GM12878 (cell line): ENCODE measurements around the gene POU3F3. TPM values are rescaled to one million over a fixed set of nuclear protein-coding genes. Genes with fewer than 3 reads are reported as not detected.

Source experiments
- ATAC-seq: fragments of 200-7000 bp; cut with Tn5 transposase; 3 replicates; pipeline ENCODE4 v1.9.1; 2020; ENCODE audit warnings: mild to moderate bottlenecking, moderate library complexity
- BruUV-seq: library from RNA; stranded (reverse); fragments of 400-500 nt; replicated peaks from 2 replicates; lab custom pipeline; 2021; lab: Mats Ljungman, UMichigan
- CTCF ChIA-PET: fragments of 300-600 bp; sonication (Branson Sonifier 250); formaldehyde crosslinking; extraction: SDS; loops from one replicate; lab custom pipeline; 2021; ENCODE audit warnings: inconsistent platforms; lab: Yijun Ruan, JAX
- POLR2A ChIA-PET: fragments of 350-600 bp; formaldehyde crosslinking; extraction: SDS; loops from one replicate; lab custom pipeline; 2021; ENCODE audit warnings: inconsistent platforms; lab: Charles Lee
- RAD21 ChIA-PET: fragments of 300-600 bp; sonication (Branson Sonifier 250); formaldehyde crosslinking; loops from one replicate; lab custom pipeline; 2023; ENCODE audit warnings: antibody characterized with exemption; ENCODE audit not compliant: unreplicated experiment; lab: Charles Lee
- SMC1A ChIA-PET: fragments of 300-600 bp; sonication (Branson Sonifier 250); formaldehyde crosslinking; loops from one replicate; lab custom pipeline; 2023; ENCODE audit not compliant: unreplicated experiment, uncharacterized antibody; lab: Charles Lee
- DNase-seq: peaks from one replicate; pipeline ENCODE4 v3.0.0-alpha.2; 2011; ENCODE audit warnings: low read depth, low spot score
- FAIRE-seq: peaks from 3 replicates; lab custom pipeline; 2011; peaks lifted over from hg19 to GRCh38; lab: Jason Lieb, UNC
- H2AFZ ChIP-seq: 2 replicates; pipeline ENCODE4 v1.6.0; 2011; ENCODE audit warnings: low read depth, low read length, control low read depth; ENCODE audit not compliant: control insufficient read depth
- H3K27ac ChIP-seq: 2 replicates; pipeline ENCODE4 v1.5.1; 2011; ENCODE audit warnings: control low read depth; ENCODE audit not compliant: control insufficient read depth, insufficient read depth
- H3K27me3 ChIP-seq, 2 experiments: replicated peaks in 1 of 2; 2 replicates each; pipeline versions ENCODE4 v1.6.0 to v1.6.1; 2011; ENCODE audit warnings: low read length in 1 of 2; ENCODE audit not compliant: control insufficient read depth in 2 of 2, insufficient read depth in 2 of 2
- H3K36me3 ChIP-seq, 2 experiments: 2 replicates each; pipeline ENCODE4 v1.5.1; 2011; ENCODE audit warnings: low read length in 1 of 2; ENCODE audit not compliant: control insufficient read depth in 2 of 2, insufficient read depth in 2 of 2
- H3K4me1 ChIP-seq: 2 replicates; pipeline ENCODE4 v1.6.1; 2011; ENCODE audit warnings: mild to moderate bottlenecking, low read length, moderate library complexity, mixed read lengths; ENCODE audit not compliant: control insufficient read depth, insufficient read depth
- H3K4me2 ChIP-seq: 2 replicates; pipeline ENCODE4 v1.6.0; 2011; ENCODE audit warnings: control low read depth; ENCODE audit not compliant: control insufficient read depth, insufficient read depth
- H3K4me3 ChIP-seq: fragments of 200-600 bp; sonication (generic); 2 replicates; pipeline ENCODE4 v1.5.1; 2016
- H3K79me2 ChIP-seq: 2 replicates; pipeline ENCODE4 v1.6.0; 2011; ENCODE audit warnings: low read length; ENCODE audit not compliant: control insufficient read depth, insufficient read depth
- H3K9ac ChIP-seq: 2 replicates; pipeline ENCODE4 v1.8.0; 2011; ENCODE audit warnings: low read length, control low read depth, mixed read lengths; ENCODE audit not compliant: control insufficient read depth, insufficient read depth
- H3K9me3 ChIP-seq: replicated peaks from 3 replicates; pipeline ENCODE4 v1.5.1; 2011; ENCODE audit warnings: mild to moderate bottlenecking, low read length; ENCODE audit not compliant: control insufficient read depth, insufficient read depth
- H4K20me1 ChIP-seq: 2 replicates; pipeline ENCODE4 v1.6.0; 2011; ENCODE audit not compliant: control insufficient read depth, insufficient read depth
- BCL11A ChIP-seq: IDR thresholded peaks from 2 replicates; pipeline ENCODE4 v1.6.1; 2011; ENCODE audit warnings: low read depth, low read length
- KAT2A ChIP-seq: conservative IDR thresholded peaks from 2 replicates; pipeline ENCODE4 v1.6.1; 2011; ENCODE audit warnings: low read depth, low read length; ENCODE audit not compliant: control insufficient read depth
- LARP7 ChIP-seq: fragments of 450-650 bp; IDR thresholded peaks from 2 replicates; pipeline ENCODE4 v1.6.1; 2017; ENCODE audit warnings: mild to moderate bottlenecking
- NR2F1 ChIP-seq: fragments of 450-650 bp; conservative IDR thresholded peaks from 2 replicates; pipeline ENCODE4 v1.6.1; 2017; ENCODE audit warnings: mild to moderate bottlenecking
- PAX5 ChIP-seq: IDR thresholded peaks from 2 replicates; pipeline ENCODE4 v1.6.1; 2011; ENCODE audit warnings: low read depth, low read length, borderline replicate concordance
- POLR2AphosphoS5 ChIP-seq: IDR thresholded peaks from 2 replicates; pipeline ENCODE4 v1.6.1; 2011; ENCODE audit warnings: mild to moderate bottlenecking, low read length, inconsistent platforms
- RFX5 ChIP-seq: IDR thresholded peaks from 2 replicates; pipeline ENCODE4 v1.6.1; 2011; ENCODE audit warnings: low read depth, low read length, improper control_type of control experiment
- SIN3A ChIP-seq: IDR thresholded peaks from 2 replicates; pipeline ENCODE4 v1.6.1; 2012; ENCODE audit warnings: low read depth, low read length, improper control_type of control experiment
- ZNF24 ChIP-seq: fragments of 450-650 bp; IDR thresholded peaks from 2 replicates; pipeline ENCODE4 v1.6.1; 2017; ENCODE audit warnings: antibody characterized with exemption, mild to moderate bottlenecking
- ZSCAN29 ChIP-seq: fragments of 450-650 bp; IDR thresholded peaks from 2 replicates; pipeline ENCODE4 v1.6.1; 2017; ENCODE audit warnings: mild to moderate bottlenecking, moderate library complexity
- ZZZ3 ChIP-seq: IDR thresholded peaks from 2 replicates; pipeline ENCODE4 v1.6.1; 2011; ENCODE audit warnings: low read depth; ENCODE audit not compliant: control insufficient read depth, insufficient read length
- WGBS: methylation state at CpG from one replicate; pipeline ENCODE4 v1.1.6; 2016; ENCODE audit warnings: low lambda C conversion rate; ENCODE audit not compliant: insufficient replicate concordance, insufficient coverage; ENCODE audit errors: missing lambda C conversion rate; 5-methylcytosine and 5-hydroxymethylcytosine counted together
- in situ Hi-C: fragments of 300-500 bp; cut with MboI; formaldehyde crosslinking; loops from 9 replicates; pipeline ENCODE4 v1.14.3; 2018; ENCODE audit warnings: mixed read lengths
- intact Hi-C: fragments of 100-400 bp; cut with micrococcal nuclease; formaldehyde crosslinking; loops from one replicate; pipeline ENCODE4 v1.14.2; 2022; ENCODE audit not compliant: unreplicated experiment
- polyA plus RNA-seq, 11 experiments: library from polyadenylated mRNA; depleted of rRNA in 4 of 11; unstranded in 6 of 11; stranded (reverse) in 5 of 11; fragments of >200 nt; fragmentation: Nextera tagmentation in 4 of 11; fragmentation: Illumina TruSeq in 1 of 11; extraction: Ambion mirVana in 4 of 11; extraction: Trizol in 1 of 11; gene quantifications; 1 replicate in 1 of 11; 2 replicates in 10 of 11; pipeline versions ENCODE4 v1.2.1 to v1.2.3, GENCODE V29; 2011 to 2016; ENCODE audit warnings: inconsistent platforms in 2 of 11, missing spikeins in 2 of 11, low read depth in 1 of 11
- total RNA-seq, 4 experiments: library from RNA; depleted of rRNA in 3 of 4; stranded (reverse); fragments of >200 nt in 3 of 4; fragmentation: Illumina TruSeq in 1 of 4; extraction: Trizol in 1 of 4; gene quantifications; 2 replicates each; pipeline versions ENCODE4 v1.2.1 to v1.2.3, GENCODE V29; 2013 to 2021
- TF ChIP-seq, protein P1 (sequence below): IDR thresholded peaks from 2 replicates; pipeline ENCODE4 v1.6.1; 2012; ENCODE audit warnings: low read depth, low read length, improper control_type of control experiment
- TF ChIP-seq, protein P2 (sequence below), 3 experiments: IDR thresholded peaks in 2 of 3; conservative IDR thresholded peaks in 1 of 3; 2 replicates each; pipeline ENCODE4 v1.5.1; 2011; ENCODE audit warnings: low read depth in 3 of 3, low read length in 3 of 3, mild to moderate bottlenecking in 3 of 3, control low read depth in 2 of 3, moderate library complexity in 2 of 3, inconsistent platforms in 1 of 3, mixed read lengths in 1 of 3; ENCODE audit not compliant: control insufficient read depth in 2 of 3, insufficient read depth in 1 of 3; ENCODE audit errors: extremely low read depth in 1 of 3
- TF ChIP-seq, protein P3 (sequence below): fragments of 450-650 bp; formaldehyde crosslinking; IDR thresholded peaks from 2 replicates; pipeline ENCODE4 v1.5.0; 2022; ENCODE audit warnings: mild to moderate bottlenecking, missing genetic modification characterization
- TF ChIP-seq, protein P4 (sequence below): fragments of 450-650 bp; IDR thresholded peaks from 2 replicates; pipeline ENCODE4 v1.6.1; 2018; ENCODE audit warnings: borderline replicate concordance, mild to moderate bottlenecking; ENCODE audit not compliant: partially characterized antibody

The POU3F3 gene
- total and polyA plus RNA-seq, 10 of the 15 experiments (the other 5 are each of a cell fraction or from before 2014, with no cell fraction given): not detected

DNA sequence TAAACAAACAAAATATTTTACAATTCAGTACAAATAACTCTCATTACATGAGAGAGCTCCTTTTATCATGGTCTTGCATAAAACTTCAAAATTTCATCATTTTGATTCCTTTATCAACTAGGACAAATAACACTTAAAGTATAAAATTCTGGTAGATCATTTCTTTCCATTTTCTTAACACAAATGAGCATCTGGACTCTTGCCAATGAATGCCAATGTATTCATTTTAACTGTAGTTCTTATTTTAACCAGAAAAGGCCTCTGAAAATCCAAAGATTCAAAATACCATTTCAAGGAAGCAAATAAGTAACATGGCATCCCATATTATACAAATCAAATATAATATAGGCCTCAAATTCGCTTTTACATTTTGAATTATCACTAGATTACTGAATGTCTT lies 13.8 kb upstream of the POU3F3 start:
- Histone ChIP-seq H3K9me3 (no peaks in the 10 kb centered on the region; the same call in 2 of the 3 replicates), H3K79me2 (no peaks in the 10 kb centered on the region), H3K36me3 (no peaks in the 10 kb centered on the region), H4K20me1 (no peaks in the 10 kb centered on the region), H3K4me3 (no peak overlapping the region), H3K27me3 (peaks cover 9 to 16% of the 10 kb centered on the region in 2 experiments), H3K4me1 (no peaks in the 10 kb centered on the region), H3K27ac (no peak overlapping the region), H3K4me2 (no peak overlapping the region), H3K9ac (no peak overlapping the region), H2AFZ (no peak overlapping the region)
- no peak for FAIRE-seq
- intact Hi-C loops (no loop called here), in situ Hi-C loops (no loop called here)
- no peak for DNase-seq
- ChIA-PET POLR2A (no interaction called here), CTCF (interaction anchor here (2.0 kb wide), 1 partner anchor 9 kb away, joined by 7 read pairs; no protein-coding TSS in a partner anchor), RAD21 (no interaction called here), SMC1A (interaction anchor here (1.8 kb wide), 1 partner anchor 10 kb away, joined by 5 read pairs; no protein-coding TSS in a partner anchor)
- no peak for ATAC-seq
- 5% methylated on average over 1 of the region's 1 CpG for WGBS
- no TSS peak for BruUV-seq
- TF ChIP-seq RFX5 (no peak), ZZZ3 (no peak), KAT2A (no peak), SIN3A (no peak), ZNF24 (no peak), NR2F1 (no peak), BCL11A (no peak), POLR2AphosphoS5 (no peak), PAX5 (no peak), ZSCAN29 (no peak), LARP7 (no peak)
- TF ChIP-seq, protein P1, sequence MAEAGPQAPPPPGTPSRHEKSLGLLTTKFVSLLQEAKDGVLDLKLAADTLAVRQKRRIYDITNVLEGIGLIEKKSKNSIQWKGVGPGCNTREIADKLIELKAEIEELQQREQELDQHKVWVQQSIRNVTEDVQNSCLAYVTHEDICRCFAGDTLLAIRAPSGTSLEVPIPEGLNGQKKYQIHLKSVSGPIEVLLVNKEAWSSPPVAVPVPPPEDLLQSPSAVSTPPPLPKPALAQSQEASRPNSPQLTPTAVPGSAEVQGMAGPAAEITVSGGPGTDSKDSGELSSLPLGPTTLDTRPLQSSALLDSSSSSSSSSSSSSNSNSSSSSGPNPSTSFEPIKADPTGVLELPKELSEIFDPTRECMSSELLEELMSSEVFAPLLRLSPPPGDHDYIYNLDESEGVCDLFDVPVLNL: no peak
- TF ChIP-seq, protein P2, sequence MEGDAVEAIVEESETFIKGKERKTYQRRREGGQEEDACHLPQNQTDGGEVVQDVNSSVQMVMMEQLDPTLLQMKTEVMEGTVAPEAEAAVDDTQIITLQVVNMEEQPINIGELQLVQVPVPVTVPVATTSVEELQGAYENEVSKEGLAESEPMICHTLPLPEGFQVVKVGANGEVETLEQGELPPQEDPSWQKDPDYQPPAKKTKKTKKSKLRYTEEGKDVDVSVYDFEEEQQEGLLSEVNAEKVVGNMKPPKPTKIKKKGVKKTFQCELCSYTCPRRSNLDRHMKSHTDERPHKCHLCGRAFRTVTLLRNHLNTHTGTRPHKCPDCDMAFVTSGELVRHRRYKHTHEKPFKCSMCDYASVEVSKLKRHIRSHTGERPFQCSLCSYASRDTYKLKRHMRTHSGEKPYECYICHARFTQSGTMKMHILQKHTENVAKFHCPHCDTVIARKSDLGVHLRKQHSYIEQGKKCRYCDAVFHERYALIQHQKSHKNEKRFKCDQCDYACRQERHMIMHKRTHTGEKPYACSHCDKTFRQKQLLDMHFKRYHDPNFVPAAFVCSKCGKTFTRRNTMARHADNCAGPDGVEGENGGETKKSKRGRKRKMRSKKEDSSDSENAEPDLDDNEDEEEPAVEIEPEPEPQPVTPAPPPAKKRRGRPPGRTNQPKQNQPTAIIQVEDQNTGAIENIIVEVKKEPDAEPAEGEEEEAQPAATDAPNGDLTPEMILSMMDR (IDR thresholded peaks at IDR 0.05 in 2 of 3, conservative IDR thresholded peaks at IDR 0.05 in 1 of 3; ENCODE audit: control insufficient read depth in 2 of 3, extremely low read depth in 1 of 3, insufficient read depth in 1 of 3, low read depth in 3 of 3, low read length in 3 of 3): no peak
- TF ChIP-seq, protein P3, sequence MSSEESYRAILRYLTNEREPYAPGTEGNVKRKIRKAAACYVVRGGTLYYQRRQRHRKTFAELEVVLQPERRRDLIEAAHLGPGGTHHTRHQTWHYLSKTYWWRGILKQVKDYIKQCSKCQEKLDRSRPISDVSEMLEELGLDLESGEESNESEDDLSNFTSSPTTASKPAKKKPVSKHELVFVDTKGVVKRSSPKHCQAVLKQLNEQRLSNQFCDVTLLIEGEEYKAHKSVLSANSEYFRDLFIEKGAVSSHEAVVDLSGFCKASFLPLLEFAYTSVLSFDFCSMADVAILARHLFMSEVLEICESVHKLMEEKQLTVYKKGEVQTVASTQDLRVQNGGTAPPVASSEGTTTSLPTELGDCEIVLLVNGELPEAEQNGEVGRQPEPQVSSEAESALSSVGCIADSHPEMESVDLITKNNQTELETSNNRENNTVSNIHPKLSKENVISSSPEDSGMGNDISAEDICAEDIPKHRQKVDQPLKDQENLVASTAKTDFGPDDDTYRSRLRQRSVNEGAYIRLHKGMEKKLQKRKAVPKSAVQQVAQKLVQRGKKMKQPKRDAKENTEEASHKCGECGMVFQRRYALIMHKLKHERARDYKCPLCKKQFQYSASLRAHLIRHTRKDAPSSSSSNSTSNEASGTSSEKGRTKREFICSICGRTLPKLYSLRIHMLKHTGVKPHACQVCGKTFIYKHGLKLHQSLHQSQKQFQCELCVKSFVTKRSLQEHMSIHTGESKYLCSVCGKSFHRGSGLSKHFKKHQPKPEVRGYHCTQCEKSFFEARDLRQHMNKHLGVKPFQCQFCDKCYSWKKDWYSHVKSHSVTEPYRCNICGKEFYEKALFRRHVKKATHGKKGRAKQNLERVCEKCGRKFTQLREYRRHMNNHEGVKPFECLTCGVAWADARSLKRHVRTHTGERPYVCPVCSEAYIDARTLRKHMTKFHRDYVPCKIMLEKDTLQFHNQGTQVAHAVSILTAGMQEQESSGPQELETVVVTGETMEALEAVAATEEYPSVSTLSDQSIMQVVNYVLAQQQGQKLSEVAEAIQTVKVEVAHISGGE (CRISPR knock-in tag): no peak
- TF ChIP-seq, protein P4, sequence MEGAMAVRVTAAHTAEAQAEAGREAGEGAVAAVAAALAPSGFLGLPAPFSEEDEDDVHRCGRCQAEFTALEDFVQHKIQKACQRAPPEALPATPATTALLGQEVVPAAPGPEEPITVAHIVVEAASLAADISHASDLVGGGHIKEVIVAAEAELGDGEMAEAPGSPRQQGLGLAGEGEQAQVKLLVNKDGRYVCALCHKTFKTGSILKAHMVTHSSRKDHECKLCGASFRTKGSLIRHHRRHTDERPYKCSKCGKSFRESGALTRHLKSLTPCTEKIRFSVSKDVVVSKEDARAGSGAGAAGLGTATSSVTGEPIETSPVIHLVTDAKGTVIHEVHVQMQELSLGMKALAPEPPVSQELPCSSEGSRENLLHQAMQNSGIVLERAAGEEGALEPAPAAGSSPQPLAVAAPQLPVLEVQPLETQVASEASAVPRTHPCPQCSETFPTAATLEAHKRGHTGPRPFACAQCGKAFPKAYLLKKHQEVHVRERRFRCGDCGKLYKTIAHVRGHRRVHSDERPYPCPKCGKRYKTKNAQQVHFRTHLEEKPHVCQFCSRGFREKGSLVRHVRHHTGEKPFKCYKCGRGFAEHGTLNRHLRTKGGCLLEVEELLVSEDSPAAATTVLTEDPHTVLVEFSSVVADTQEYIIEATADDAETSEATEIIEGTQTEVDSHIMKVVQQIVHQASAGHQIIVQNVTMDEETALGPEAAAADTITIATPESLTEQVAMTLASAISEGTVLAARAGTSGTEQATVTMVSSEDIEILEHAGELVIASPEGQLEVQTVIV: no peak
